Hair follicular keratinocyte (primary cell): ENCODE measurements around the gene PRR13. TPM values are rescaled to one million over a fixed set of nuclear protein-coding genes. Genes with fewer than 3 reads are reported as not detected.

ENCODE experiments used
- total RNA-seq: library from RNA; depleted of rRNA; stranded (reverse); fragments of >200 nt; gene quantifications from 2 replicates; pipeline ENCODE4 v1.2.3, GENCODE V29; 2015

PRR13 gene, protein sequence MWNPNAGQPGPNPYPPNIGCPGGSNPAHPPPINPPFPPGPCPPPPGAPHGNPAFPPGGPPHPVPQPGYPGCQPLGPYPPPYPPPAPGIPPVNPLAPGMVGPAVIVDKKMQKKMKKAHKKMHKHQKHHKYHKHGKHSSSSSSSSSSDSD
- 80.1 and 93.2 TPM in 2 replicates for total RNA-seq

DNA sequence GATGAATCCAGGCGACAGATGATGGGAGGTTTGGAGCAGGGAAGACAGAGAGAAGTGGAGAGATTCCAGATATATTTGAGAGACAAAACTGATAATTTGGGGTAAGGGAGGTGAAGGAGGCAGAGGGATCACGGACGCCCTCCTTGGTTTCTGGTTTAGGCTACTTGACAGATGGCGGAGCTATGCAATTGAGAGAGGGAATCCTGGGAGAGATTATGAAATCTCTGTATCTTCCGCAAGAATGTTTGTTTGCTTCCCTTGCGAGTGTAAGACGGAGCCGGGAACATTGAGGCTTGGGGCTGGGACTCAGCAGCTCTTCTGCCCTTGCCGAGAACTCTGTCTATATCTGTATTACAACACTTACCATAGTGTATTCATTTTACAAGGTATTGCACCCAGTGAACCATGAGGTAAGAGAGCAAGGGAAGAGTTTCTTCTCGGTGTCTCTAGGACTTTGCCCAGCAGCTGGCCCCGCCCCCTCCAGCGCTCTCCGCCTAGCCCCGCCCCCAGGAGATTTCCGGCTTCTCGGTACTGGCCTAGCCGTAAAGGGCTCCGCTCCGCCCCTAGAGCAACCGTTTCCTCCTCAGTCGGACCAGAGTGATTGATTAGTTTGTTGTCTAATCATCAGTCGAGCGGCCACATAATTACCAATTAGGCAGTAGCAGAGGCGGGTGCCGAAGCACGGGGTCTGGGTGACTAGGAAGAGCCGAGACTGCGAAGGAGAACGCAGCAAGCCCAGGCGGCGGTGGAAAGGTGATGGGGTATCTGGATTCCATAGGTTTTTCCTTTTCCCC is at the start of gene PRR13:
TSS of gene PRR13 (plus strand) at position 695 of the 794 bp plus-strand sequence. CDS start 981 bp downstream, outside the sequence.

DNA sequence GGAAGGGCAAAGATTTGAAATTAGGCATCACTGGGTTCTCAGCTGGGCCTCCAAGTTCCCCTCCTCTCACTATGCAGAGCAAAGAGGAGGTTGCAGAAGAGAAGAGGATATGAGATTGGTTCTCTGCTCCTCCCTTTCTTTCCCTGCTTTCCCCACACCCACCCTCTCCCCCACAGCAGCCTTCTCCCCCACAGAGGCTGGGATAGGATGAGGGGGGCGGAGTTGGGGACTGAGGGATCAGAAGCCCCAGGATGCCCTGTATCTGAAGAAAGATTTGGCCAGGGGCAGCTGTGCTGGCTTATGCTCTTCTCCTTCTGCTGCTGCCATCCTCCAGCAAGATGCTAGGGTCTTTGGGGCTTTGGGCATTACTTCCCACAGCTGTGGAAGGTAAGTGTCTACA is 17.9 kb upstream of the PRR13 start, which contains the start of gene AMHR2:
TSS of gene AMHR2 (plus strand) at position 259 of the 400 bp plus-strand sequence. CDS start at position 339, 80 bp downstream.

DNA sequence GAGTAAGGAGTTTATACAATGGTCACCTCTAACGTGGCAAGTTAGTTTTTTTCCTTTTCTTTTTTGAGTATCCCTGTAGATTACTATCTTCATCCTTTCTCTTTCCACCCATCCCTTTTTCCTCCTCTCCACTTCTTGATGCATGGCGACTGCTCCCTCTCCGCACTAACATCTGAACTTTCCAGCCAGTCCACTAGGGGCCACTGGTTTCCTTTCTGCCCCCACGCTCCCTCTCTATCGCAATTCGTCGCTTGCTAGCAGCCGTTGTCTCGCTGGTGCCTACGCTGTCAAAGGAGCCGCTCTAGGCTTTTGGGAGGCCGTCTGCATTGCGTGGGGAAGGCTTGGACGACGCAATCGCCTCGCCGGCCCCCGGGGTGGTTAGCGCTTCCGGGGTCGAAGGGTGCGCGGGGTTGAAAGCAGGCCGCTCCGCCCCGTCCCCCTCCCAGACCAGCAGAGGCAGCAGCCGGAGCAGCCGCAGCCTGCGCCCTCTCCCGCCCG is 10.2 kb downstream of the PRR13 start, which contains the start of gene PCBP2:
TSS of gene PCBP2 (plus strand) at position 442 of the 498 bp plus-strand sequence. CDS start 2,699 bp downstream, outside the sequence.

Other genes starting within 250 kb of the PRR13 start
- 0.04 and 1.6 TPM in 2 replicates for gene ITGB7, start 234.5 kb upstream of the PRR13 start, total RNA-seq
- gene RARG, start 209.5 kb upstream of the PRR13 start, total RNA-seq: 32.6 and 46.6 TPM in 2 replicates
- 7.3 and 15.2 TPM in 2 replicates for gene ESPL1, start 173.4 kb upstream of the PRR13 start, total RNA-seq
- gene PFDN5, start 146.2 kb upstream of the PRR13 start, total RNA-seq: 366 and 370 TPM in 2 replicates
- gene MYG1, start 142.0 kb upstream of the PRR13 start, total RNA-seq: 57.2 and 61.8 TPM in 2 replicates
- 44.7 and 75.2 TPM in 2 replicates for gene AAAS, start 120.1 kb upstream of the PRR13 start, total RNA-seq
- not detected in 2 replicates for gene SP7, start 105.4 kb upstream of the PRR13 start, total RNA-seq
- gene SP1, start 61.6 kb upstream of the PRR13 start, total RNA-seq: 27.3 and 31.1 TPM in 2 replicates
- gene AMHR2, start 17.9 kb upstream of the PRR13 start, total RNA-seq: not detected in 2 replicates
- gene PCBP2, start 10.4 kb downstream of the PRR13 start, total RNA-seq: 155 and 169 TPM in 2 replicates
- gene MAP3K12, start 57.7 kb downstream of the PRR13 start, total RNA-seq: 2.2 and 8.4 TPM in 2 replicates
- 34.8 and 43.0 TPM in 2 replicates for gene TARBP2, start 59.5 kb downstream of the PRR13 start, total RNA-seq
- not detected in 2 replicates for gene NPFF, start 65.8 kb downstream of the PRR13 start, total RNA-seq
- gene ATF7, start 184.6 kb downstream of the PRR13 start, total RNA-seq: 9.5 and 11.1 TPM in 2 replicates
- gene ATP5MC2, start 234.3 kb downstream of the PRR13 start, total RNA-seq: 326 and 343 TPM in 2 replicates